NCI-H1930 (cell line): ENCODE measurements around the gene PECR.
"Not testable (repeated sequence)": the region's sequence is repeated elsewhere in the genome, so short reads cannot be mapped to it uniquely, and the experiment has no call there.

ENCODE experiments used
- DNase-seq, 2 experiments: peaks; one replicate each; lab custom pipeline; 2025; lab: John Stamatoyannopoulos, UW

Gene PECR

DNA sequence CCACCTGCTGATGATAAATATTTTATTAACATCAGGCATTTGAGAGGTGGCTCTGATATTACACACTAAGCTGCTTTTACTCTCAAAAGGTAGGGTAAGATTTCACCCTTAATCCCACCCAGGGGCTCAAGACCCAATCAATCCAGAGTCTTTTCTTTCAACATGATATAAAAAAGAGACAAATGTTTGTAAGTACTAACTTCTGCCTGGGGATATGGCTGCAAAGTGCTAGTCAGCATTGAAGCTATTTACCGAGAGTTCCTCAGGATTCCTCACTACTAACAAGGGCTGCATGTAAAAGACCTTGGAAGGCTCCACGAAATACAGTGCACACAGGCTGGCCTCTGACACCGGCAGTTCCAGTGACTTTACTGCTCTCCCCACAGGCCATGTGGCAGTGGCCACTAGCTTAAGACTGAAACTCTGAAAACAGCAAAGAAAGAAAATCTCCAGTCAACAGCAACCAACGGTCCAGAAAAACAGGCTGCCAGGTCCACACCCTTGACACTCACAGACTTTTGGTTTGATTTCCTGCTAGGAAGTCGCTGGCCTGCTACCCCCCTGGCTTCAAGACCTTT lies 79.4 kb downstream of the PECR start:
- DNase-seq: no peak

DNA sequence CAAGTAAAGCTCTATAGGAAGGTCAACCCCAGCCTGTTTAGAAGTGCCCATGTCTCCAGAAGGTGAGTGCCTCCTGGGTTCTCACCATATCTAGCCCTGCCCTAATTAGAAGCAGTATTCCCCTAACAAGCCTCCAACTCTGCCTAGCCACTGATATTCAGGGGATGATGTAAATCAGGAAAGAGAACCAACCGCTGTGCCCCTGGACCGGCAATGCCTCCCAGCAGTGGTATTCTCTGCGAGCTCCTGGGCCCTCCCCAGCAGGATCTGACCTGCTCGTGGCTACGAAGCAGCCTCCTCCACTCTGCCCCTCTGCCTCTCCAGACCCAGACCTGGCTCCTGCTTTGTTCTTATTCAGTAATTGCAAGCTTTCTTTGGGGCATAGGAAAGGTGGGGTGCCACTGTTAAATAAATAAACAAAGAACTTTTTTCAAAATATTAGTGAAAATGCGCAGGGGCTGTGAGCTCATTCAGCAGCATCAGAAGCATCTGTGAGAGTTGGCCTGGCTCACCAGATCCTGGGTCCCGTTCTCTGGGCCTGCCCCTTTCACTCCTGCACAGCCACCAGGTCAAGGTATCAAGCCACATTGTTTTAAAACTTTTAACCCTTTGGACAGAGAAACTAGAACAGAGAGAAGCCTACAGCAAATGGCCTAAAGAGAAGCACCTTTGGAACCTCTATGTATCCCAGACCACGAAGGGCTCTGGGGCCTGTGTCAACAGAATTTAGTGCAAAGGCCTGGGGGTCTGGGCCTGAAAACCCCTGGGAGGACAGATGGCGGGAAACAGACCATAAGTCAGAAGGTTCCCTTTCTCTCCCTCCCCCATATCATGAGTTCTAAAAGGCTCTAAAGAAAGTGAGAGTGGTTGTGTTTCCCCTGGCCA lies 80.2 kb downstream of the PECR start:
- DNase-seq: no peak

DNA sequence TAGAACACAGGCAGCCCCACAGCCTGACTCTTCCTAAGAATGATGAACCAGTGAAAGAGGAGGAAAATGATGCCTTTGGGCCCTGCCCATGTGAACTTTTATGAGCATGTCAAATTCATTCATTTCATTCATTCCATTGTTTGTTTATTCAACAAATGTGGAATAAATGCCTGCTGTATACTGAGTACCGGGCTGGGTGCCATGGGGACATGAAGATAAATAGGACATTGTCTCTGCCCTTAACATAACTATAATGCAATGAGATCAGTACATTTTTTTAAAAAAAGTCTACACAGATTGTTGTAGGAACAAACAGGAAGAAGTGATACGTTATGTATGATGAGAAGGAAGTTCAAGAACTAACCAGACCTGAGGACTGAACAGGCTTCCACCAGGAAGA lies 83.0 kb downstream of the PECR start:
- DNase-seq: no peak

DNA sequence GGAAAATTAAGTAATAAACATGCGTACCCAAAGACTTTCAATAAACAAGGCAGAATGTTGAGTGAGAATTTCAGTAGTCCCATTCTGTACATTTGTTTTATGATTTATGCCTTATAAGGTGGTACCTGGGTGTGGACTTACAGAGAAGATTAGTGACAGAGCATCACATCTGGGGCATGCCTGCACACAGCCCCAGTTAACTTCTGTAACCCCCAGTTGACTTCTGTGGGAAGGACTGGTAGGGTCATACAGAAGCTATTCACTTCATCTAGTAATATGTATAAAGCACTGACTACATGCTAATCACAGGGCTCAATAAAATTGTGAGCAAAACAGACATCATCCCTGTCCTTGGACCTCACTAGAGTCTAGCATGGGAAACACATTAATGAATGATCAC lies 84.4 kb downstream of the PECR start:
- DNase-seq: no peak

DNA sequence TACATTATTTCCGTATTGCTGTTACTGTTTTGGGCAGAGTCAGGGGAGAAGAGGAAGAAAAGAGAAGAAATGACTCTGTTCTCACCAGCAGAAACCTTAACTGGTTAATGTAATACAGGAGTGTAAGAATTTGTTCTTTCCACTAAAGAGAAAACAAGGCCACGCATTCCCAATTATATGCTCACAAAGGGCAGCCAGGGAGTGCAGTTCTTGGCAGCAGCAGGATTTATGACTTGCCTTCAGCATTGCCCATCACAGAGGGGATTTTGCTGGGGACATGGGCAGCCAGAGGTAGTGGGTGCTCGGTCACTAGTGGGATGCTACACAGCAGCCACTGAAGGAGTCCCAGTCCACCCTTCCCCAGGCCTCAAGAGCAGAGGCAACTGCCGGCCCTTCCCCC lies 86.7 kb downstream of the PECR start:
- DNase-seq: no peak

DNA sequence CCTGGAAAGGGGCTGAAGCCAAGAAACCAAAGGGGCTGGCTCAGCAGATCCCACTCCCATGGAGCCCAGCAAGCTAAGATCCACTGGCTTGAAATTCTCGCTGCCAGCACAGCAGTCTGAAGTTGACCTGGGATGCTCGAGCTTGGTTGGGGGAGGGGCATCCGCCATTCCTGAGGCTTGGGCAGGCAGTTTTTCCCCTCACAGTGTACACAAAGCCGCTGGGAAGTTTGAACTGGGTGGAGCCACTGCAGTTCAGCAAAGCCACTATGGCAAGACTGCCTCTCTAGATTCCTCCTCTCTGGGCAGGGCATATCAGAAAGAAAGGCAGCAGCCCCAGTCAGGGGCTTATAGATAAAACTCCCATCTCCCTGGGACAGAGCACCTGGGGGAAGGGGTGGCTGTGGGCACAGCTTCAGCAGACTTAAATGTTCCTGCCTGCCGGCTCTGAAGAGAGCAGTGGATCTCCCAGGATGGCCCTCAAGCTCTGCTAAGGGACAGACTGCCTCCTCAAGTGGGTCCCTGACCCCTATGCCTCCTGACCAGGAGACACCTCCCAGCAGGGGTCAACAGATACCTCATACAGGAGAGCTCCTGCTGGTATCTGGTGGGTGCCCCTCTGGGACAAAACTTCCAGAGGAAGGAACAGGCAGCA lies 92.9 kb downstream of the PECR start:
- DNase-seq: not testable (repeated sequence)
